GM06990 (cell line): ENCODE results near the gene MED29.

ENCODE experiments used
- DNase-seq: peaks from one replicate; pipeline ENCODE4 v3.0.0-alpha.2; 2011; ENCODE audit not compliant: insufficient read length; ENCODE audit errors: extremely low read depth
- H3K27me3 ChIP-seq: replicated peaks from 2 replicates; pipeline ENCODE4 v1.6.0; 2011; ENCODE audit warnings: low read length; ENCODE audit not compliant: control insufficient read depth, insufficient read depth
- H3K36me3 ChIP-seq: 2 replicates; pipeline ENCODE4 v1.5.1; 2011; ENCODE audit warnings: low read length; ENCODE audit not compliant: control insufficient read depth, insufficient read depth
- H3K4me3 ChIP-seq: replicated peaks from 2 replicates; pipeline ENCODE4 v1.5.1; 2011; ENCODE audit warnings: low read depth, mild to moderate bottlenecking, control low read depth, low read length
- CTCF ChIP-seq: IDR thresholded peaks from 2 replicates; pipeline ENCODE4 v1.5.1; 2011; ENCODE audit warnings: low read length, control low read depth, mild to moderate bottlenecking, inconsistent platforms; ENCODE audit not compliant: insufficient read depth, poor library complexity, severe bottlenecking

The MED29 gene

DNA sequence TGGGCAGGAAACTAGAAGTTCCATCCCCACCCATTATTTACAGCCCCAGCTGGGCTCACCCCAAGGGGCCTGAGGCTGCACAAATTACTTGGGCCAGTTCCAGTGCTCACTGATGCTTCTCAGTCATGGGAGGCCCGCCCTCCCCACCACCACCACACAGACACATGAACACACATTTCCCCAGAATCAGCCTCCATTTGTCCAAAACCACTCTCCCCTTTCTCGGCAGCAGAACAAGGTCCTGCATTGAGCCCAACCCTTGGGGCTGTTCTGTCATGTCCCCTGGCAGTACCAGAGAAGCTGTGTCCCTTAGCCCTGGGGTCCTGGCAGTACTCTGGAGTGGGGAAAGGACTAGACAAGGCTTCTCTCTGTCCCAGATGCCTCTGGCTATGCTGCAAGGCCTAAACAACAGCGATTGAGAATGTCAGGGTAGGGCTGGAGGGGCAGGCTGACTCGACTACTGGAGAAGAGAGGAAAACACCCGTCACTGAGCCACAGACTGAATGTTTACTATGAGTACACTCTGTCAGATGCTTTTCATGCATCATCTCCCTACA, 27.2 kb upstream of the MED29 start:
- peaks cover 11% of the 10 kb centered on the region for H3K36me3 ChIP-seq
- no peak for DNase-seq
- TF ChIP-seq CTCF = no peak
- H3K4me3 ChIP-seq = no peak overlapping the region
- no peaks in the 10 kb centered on the region for H3K27me3 ChIP-seq

DNA sequence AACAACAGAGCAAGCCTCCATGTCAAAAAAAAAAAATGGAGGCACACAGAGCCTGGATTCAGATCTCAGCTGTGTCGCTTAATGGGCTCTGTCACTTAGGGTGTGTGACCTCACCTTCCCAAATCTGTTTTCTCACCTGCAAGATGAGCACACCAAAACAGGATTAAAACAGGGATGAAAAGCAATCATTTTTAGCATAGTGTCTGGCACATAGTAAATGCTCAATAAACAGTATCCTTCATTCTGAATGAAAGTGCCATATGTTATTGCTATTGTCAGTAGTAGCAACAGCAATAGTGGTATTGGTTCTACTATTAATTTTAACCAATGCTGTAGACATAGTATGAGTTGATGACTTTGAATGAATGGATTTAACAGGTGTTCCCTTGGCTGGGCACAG, 25.6 kb upstream of the MED29 start:
- H3K27me3 ChIP-seq = no peaks in the 10 kb centered on the region
- no peak for TF ChIP-seq CTCF
- H3K36me3 ChIP-seq = peaks cover 10% of the 10 kb centered on the region

DNA sequence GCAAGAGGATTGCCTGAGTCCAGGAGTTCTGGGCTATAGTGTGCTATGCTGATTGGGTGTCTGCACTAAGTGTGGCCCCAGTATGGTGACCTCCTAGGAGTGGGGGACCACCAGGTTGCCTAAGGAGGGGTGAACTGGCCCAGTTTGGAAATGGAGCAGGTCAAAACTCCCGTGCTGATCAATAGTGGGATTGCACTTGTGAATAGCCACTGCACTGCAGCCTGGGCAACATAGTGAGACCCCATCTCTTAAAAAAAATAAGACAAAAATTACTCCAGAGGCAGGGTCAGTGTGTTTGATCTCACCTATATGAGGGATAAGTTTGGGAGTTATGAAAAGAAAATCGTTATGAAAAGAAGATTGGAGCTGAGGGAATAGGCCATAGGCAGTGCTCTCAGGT, 22.0 kb upstream of the MED29 start:
- Histone ChIP-seq H3K4me3 (no peak overlapping the region), H3K36me3 (peaks cover 14% of the 10 kb centered on the region), H3K27me3 (no peaks in the 10 kb centered on the region)
- TF ChIP-seq CTCF = no peak
- no peak for DNase-seq

More for the DNA sequence above, 25.6 kb upstream of the MED29 start:
- no peak for DNase-seq
- H3K4me3 ChIP-seq = no peak overlapping the region

GRCh38 chr19:39370735-39371134, 20.4 kb upstream of the MED29 start:
- no peak for DNase-seq
- TF ChIP-seq CTCF = no peak
- H3K27me3 ChIP-seq = no peaks in the 10 kb centered on the region
- no peak overlapping the region for H3K4me3 ChIP-seq
- peaks cover 21% of the 10 kb centered on the region for H3K36me3 ChIP-seq

DNA sequence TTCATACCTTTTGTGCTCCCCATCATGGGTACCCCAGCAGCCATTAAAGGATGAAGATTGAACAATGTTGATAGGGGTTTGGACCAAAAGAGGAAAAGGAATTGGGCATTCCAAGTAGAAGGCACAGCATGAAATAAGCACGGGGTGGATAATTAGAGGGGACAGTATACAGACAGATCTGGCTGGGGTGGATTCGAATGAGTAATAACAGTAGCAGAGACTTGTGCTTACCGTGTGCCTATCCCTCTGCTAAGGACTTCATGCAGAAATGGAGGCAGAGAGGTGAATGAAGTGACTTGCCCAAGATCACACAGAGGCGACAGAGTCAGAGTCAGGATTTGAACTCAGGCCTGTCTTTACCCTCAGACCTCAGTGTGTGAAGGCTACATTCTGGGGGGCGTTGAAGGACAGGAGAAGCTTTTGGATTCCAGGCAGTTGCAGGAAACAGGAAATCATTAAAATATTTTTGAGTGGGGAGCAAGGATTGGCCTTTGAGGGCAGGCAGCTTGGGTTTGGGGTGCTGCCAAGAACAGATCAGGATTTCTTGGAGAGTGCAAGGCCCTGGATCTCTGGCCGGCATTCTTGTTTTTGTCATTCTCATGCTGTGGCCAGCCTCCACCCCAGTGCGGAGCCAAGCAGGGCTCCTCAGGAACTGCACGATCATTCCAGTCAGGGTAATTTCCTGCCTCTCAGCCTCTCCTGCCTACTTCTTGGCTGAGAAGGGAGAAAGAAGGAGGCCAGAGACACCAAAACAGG, 19.0 kb upstream of the MED29 start:
- H3K4me3 ChIP-seq = no peak overlapping the region
- no peaks in the 10 kb centered on the region for H3K27me3 ChIP-seq
- no peak for TF ChIP-seq CTCF
- no peak for DNase-seq
- H3K36me3 ChIP-seq = peaks cover 25% of the 10 kb centered on the region
